ENCODE data around the gene TAB2. TPM values are rescaled to one million over a fixed set of nuclear protein-coding genes. Genes with fewer than 3 reads are reported as not detected.

Gene TAB2
- 15.0 and 33.6 TPM in 2 replicates for total RNA-seq

GRCh38 chr6:149317644-149318571, at the start of gene TAB2:
TSS of gene TAB2 (plus strand) at chr6:149317712. CDS start at chr6:149369998, 52,286 bp downstream.
- DNase-seq, result peak; percentile 40

- DNase-seq, result no peak
Measured at GRCh38 chr6:149268146-149268545, 49.4 kb upstream of the TAB2 start.

DNA sequence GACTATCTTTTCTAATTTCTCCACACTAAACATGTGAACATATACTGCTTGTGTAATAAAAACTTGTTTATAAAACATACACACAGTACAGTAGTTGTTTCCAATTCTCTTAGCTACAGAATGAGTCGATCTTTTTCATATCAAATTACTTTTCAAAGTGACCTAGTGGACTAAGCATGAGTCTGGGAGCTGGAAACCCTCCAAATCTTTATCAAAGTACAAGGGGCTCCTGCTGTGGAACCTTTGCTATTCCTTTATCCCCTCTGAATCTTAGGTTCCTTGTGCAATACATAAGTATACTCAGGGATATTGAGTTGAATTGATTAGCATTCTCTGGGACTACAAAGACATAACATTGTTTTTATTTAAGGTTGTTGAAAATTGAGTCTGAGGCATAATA, 48.7 kb upstream of the TAB2 start:
- no peak for DNase-seq

GRCh38 chr6:149270616-149271015, 46.9 kb upstream of the TAB2 start:
- no peak for DNase-seq

GRCh38 chr6:149271348-149272340, 45.9 kb upstream of the TAB2 start:
- DNase-seq, result no peak

DNA sequence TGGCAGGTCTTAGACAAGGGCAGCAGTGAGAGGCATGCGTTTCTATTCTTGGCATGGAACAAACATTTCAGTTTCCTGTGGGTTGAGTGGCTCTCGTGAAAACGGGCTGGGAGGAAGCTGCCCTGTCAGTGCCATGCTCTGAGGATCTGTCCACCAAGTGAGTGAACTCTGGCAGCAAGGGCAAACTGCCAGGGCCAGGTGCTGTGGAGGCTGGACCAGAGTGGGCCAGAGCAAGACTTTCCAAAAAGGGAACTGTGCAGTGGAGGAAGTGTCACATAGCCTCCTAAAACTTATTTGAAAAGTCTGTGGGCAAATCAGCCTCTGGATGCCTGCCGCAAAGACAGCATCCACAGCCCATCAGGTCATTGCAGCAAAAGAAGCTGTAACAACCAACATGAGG, 44.2 kb upstream of the TAB2 start:
- DNase-seq, result no peak

- DNase-seq, result no peak
Measured at GRCh38 chr6:149275621-149276020, 41.9 kb upstream of the TAB2 start.

DNA sequence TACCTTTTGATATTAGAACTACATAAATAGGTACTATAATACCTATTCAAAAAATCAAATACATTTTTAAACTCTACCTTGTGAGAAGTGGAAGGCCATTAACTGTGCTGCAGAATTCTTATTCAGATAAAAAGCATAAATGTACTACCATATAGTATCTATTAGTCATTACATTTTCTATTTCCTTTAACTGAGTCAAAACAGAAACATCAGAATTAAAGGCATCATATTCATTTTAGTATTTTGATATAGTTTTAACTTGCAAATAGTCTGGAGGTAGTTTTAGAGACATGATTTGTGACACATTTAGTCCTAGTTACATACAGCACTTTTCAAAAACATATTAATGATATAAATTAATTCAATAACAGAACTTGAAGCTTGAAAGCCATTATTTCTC, 39.9 kb upstream of the TAB2 start:
- DNase-seq, result no peak

DNA sequence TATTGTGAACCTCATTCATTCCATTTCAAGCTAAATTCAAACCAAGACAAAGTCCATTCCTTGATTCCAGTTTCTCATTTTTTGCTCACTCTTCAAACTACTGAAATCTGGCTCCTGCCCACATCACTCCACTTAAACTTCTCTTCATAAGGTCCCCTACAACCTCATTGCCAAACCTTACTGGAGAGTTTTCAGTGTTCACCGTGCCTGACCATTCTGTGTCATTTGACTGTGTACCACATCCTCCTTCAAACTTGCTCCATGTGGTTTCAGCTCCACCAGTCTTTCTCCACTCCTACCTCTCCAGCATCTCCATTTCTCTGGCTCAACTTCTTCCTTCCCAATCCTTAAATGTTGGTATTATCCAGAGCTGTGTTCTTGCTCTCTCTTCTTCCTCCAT, 38.5 kb upstream of the TAB2 start:
- no peak for DNase-seq

DNA sequence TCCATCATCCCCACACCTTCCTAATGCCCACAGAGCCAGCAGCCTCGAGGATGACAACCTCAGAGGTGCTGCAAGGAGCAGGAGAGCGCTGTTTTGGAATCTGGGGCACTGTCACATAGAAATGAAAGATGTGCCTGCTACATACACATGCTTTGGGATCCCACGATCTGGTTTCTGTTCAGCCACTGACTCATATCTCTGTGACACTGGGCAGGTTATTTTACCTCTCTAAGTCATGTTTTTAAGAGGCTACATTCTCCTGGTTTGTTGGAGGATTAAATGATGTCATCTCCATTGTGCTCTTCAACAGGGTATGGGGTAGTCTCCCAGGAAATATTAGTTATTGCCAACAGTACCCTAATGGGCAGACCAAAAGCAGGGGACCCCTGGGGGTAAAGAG, 32.6 kb upstream of the TAB2 start:
- DNase-seq, result no peak

DNA sequence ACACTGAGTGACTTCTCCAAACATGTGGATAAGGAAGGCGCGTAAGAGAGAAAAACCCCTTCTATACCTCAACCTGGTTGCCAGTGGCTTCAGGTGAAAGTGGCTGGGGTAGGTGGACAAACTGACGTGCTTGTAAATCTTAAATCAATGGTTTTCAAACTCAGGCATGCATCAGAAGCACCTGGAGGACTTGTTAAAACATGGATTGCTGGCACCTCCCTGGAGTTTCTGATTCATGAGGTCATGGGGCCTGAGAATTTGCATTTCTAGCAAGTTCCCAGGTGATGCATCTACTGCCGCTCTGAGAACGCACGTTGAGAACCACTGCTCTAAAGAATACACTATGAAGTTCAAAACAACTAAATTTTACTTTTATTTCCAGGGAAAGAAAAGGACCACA, 31.9 kb upstream of the TAB2 start:
- DNase-seq, result no peak

- DNase-seq, result no peak
Measured at GRCh38 chr6:149286905-149287304, 30.6 kb upstream of the TAB2 start.

- DNase-seq, result no peak
Measured at GRCh38 chr6:149289192-149289781, 28.2 kb upstream of the TAB2 start.

- no peak for DNase-seq
Measured at GRCh38 chr6:149289966-149290365, 27.5 kb upstream of the TAB2 start.

DNA sequence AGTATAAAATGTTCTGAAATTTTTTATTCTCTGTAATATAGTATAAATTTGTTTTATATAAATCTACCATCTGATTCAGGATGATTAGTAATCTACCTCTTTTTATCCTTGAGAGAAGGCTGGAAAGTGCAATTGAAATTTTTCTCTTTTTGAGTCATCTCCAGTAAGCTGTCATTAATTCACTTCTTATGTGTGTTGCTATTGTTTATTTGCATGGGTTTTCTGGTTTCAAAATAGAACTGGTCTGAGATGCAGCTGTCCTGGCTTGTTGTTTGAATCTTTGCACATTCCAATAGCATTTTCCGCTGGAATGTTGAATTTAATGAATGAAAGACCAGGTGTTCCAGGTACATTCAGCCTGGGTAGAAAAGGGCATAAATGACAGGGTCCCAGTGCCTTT, 24.3 kb upstream of the TAB2 start:
- no peak for DNase-seq

DNA sequence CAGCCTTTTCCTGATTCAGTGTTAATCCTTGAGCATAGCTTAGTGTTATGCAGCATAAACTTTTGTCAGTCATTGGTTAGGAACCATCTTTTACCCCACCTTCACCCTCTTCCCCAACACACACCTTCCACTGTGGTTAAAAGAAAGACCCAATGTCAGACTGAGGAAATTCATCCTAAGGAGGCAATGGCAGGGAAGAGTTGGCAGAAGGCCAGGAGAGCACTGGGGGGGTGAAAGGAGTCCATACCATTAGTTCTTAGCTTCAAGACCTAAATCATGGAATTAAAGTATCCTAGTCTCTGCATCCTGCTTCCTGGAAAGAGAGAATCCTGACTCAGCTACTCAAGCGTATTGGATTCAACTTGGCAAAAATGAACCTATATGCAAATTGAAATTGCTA, 16.9 kb upstream of the TAB2 start:
- no peak for DNase-seq

- DNase-seq, result no peak
Measured at GRCh38 chr6:149302723-149303122, 14.8 kb upstream of the TAB2 start.

DNA sequence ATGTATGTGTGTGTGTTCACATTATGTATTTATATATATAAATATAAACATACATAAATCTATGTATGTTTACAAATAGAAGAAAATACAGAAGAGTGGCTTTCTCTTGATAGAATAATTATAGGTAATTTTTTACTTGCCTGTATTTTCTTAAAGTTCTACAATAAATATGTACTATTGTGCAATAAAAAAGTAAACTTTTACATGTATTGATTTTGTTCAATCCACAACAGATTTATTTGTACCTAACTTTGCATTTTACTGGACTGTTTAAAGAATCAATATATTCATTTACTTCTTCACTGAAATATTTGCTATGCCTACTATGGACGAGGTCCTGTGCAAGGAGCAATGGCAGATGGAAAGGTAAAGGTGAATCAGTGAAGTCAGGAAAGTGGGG, 14.0 kb upstream of the TAB2 start:
- no peak for DNase-seq

- no peak for DNase-seq
Measured at GRCh38 chr6:149305372-149305771, 12.1 kb upstream of the TAB2 start.

GRCh38 chr6:149306967-149307366, 10.5 kb upstream of the TAB2 start:
- DNase-seq, result no peak

DNA sequence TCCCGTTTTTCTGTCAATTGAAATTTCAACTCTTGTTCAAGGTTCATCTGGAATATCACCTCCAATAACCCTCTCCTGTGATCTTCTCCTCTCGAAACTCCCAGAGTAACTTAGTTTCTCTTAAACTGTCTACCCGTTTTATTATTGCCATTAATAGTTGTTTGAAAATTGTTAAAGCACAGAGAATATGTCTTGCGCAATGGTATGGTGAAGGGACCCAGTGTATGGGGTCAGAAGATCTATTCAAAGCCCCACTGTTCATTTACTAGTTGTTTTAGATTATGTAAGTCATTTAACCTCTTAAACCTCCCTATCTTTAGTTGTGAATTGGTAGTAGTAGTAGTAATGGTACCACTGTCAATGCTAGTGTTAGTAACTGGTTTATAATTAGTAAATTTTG, 6.2 kb upstream of the TAB2 start:
- DNase-seq, result no peak

GRCh38 chr6:149311766-149312165, 5.7 kb upstream of the TAB2 start:
- DNase-seq, result no peak

GRCh38 chr6:149313070-149313469, 4.4 kb upstream of the TAB2 start:
- no peak for DNase-seq
